HG03039 (cell line): ENCODE data around the gene SAV1.
"Not testable (repeated sequence)": the region's sequence is repeated elsewhere in the genome, so short reads cannot be mapped to it uniquely, and the experiment has no call there.

Source experiments
- ATAC-seq: cut with Tn5 transposase; IDR thresholded peaks from one replicate; pipeline ENCODE4 v1.9.1; 2021; ENCODE audit warnings: mild to moderate bottlenecking, moderate library complexity; ENCODE audit not compliant: unreplicated experiment

The SAV1 gene

GRCh38 chr14:50667996-50668825 lies at the start of gene SAV1:
Gene SAV1, minus strand, starts transcription at chr14:50668306. Its CDS starts 339 bp downstream, at chr14:50667967.
- peak; percentile 54 for ATAC-seq

GRCh38 chr14:50717811-50718210 lies 49.7 kb upstream of the SAV1 start:
- ATAC-seq, result no peak

- ATAC-seq, result no peak
These were observed 46.5 kb upstream of the SAV1 start for GRCh38 chr14:50714450-50715073.

GRCh38 chr14:50711043-50711442 lies 42.9 kb upstream of the SAV1 start:
- no peak for ATAC-seq

- no peak for ATAC-seq
These were observed 37.0 kb upstream of the SAV1 start for GRCh38 chr14:50705026-50705593.

- no peak for ATAC-seq
These were observed 36.4 kb upstream of the SAV1 start for GRCh38 chr14:50704454-50705010.

GRCh38 chr14:50697659-50698290 lies 29.7 kb upstream of the SAV1 start:
- no peak for ATAC-seq

- not testable (repeated sequence) for ATAC-seq
These were observed 26.2 kb upstream of the SAV1 start for GRCh38 chr14:50694260-50694659.

GRCh38 chr14:50688875-50689274 lies 20.8 kb upstream of the SAV1 start:
- no peak for ATAC-seq

GRCh38 chr14:50679674-50680073 lies 11.6 kb upstream of the SAV1 start:
- no peak for ATAC-seq

GRCh38 chr14:50678163-50678562 lies 10.1 kb upstream of the SAV1 start:
- ATAC-seq, result no peak

GRCh38 chr14:50677527-50678063 lies 9.5 kb upstream of the SAV1 start:
- ATAC-seq, result no peak

- no peak for ATAC-seq
These were observed 8.9 kb upstream of the SAV1 start for GRCh38 chr14:50676814-50677516.

- no peak for ATAC-seq
These were observed 7.5 kb upstream of the SAV1 start for GRCh38 chr14:50675597-50675996.

- ATAC-seq, result no peak
These were observed 2.8 kb upstream of the SAV1 start for GRCh38 chr14:50670866-50671256.

GRCh38 chr14:50670196-50670865 lies 2.2 kb upstream of the SAV1 start:
- no peak for ATAC-seq

GRCh38 chr14:50669441-50669986 lies 1.4 kb upstream of the SAV1 start:
- no peak for ATAC-seq

GRCh38 chr14:50668826-50669143 lies 679 bp upstream of the SAV1 start:
- ATAC-seq, result no peak

GRCh38 chr14:50667684-50667995 lies 466 bp downstream of the SAV1 start:
- peak; percentile 17 for ATAC-seq
